GM12872 (cell line): ENCODE data around the gene MRPS17.

ENCODE experiments used
- CTCF ChIP-seq: IDR thresholded peaks from 3 replicates; pipeline ENCODE4 v1.5.1; 2011; ENCODE audit warnings: low read depth, mild to moderate bottlenecking, low read length, moderate library complexity; ENCODE audit not compliant: insufficient read depth

Gene MRPS17

GRCh38 chr7:55977831-55978230, 26.2 kb downstream of the MRPS17 start:
- no peak for TF ChIP-seq CTCF

DNA sequence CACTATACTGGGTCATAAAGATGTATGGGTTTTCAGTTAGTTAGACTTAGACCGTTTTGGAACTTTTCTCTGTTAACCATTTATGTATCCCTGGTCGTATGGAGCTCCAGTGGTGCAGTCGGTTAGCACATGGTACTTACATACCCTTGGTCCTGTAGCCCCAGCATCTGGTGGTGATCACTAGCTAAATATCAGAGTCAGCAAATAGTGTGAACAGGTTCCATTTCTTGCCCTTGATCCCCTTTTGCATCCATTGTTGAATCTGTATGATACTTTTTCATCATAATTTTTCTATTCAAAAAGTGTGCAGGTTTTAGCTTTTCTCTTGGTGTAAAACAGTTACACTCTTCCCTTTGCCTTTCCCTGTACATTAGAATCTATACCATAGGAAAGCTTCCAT, 28.6 kb downstream of the MRPS17 start:
- TF ChIP-seq CTCF = no peak

- TF ChIP-seq CTCF = no peak
These were observed 31.9 kb downstream of the MRPS17 start for GRCh38 chr7:55983537-55983936.

DNA sequence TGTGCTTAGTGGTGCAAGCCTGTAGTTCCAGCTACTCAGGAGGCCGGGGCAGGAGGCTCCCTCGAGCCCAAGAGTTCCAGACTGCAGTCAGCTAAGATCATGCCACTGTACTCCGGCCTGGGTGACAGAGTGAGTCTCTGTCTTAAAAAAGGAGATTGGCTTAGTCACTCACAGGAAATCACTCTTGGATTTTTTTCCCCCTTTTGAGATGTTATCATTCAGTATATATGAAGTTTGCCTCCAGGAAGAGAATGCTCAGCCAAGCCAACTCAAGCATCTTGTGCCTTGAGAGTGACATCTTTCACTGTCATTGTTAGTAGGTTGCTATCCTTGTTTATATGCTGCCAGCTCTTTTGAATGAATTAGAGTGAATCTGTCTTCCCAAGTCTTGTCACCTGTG, 40.7 kb downstream of the MRPS17 start:
- no peak for TF ChIP-seq CTCF

DNA sequence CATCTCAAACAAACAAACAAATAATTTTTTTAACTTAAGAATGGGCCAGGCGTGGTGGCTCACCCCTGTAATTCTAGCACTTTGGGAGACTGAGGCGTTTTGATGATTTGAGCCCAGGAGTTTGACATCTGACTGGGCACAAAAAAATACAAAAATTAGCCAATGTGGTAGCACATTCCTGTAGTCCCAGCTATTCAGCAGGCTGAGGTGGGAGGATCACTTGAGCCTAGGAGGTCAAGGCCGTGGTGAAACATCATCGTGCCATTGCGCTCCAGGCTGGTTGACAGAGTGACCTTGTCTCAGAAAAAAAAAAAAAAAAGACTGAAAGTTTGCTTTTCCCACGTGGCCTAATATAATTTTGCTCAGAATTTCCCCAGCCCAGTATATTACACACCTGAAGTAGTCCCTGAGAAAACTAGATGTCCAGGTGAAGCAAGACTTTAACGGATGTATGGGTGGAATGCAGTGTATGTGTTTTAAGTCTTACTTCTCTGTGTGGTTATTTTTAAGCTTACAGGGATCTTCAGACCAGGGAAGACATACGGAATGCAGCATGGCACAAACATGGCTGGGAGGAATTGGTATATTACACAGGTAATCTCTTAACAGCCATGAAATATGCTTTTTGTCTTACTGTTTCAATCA, 45.3 kb downstream of the MRPS17 start:
- TF ChIP-seq CTCF = no peak

GRCh38 chr7:56003749-56004148, 52.1 kb downstream of the MRPS17 start:
- no peak for TF ChIP-seq CTCF
